Measurements from ENCODE around the gene NINJ1. TPM values are rescaled to one million over a fixed set of nuclear protein-coding genes. Genes with fewer than 3 reads are reported as not detected.

NINJ1 gene
- total and polyA plus RNA-seq, 2 donors (not counting 3 experiments of a cell fraction or from before 2014, with no cell fraction given) = 31.5 to 57.7 TPM

GRCh38 chr9:93111001-93111370 lies 23.1 kb downstream of the NINJ1 start:
- H3K9me1 ChIP-seq (replicated peaks; ENCODE audit: control insufficient read depth, extremely low read depth, insufficient read depth, low read length) = no peaks in the 10 kb centered on the region
- H3K36me3 ChIP-seq (ENCODE audit: control insufficient read depth in 2 of 2, extremely low read depth in 1 of 2, insufficient read depth in 2 of 2, low read length in 2 of 2) = peaks cover 8 to 29% of the 10 kb centered on the region in 2 experiments
- dilution Hi-C loops (cut with MboI; ENCODE audit: extremely low pct_ligation_motif_present, low sequenced_read_pairs) (no loop called here), intact Hi-C loops (cut with micrococcal nuclease) (no loop called here)
- no peak overlapping the region for H3K9ac ChIP-seq (replicated peaks; ENCODE audit: extremely low read depth, insufficient read depth, low read length)
- H3K4me2 ChIP-seq (ENCODE audit: insufficient read depth, low read length) = no peak overlapping the region
- no peaks in the 10 kb centered on the region for H3K4me1 ChIP-seq (ENCODE audit: control insufficient read depth, extremely low read depth, insufficient read depth, low read length)
- no peaks in the 10 kb centered on the region for H3K9me3 ChIP-seq (replicated peaks; ENCODE audit: control insufficient read depth, insufficient read depth, low read length)
- TF ChIP-seq CTCF (IDR thresholded peaks at IDR 0.05; ENCODE audit: extremely low read depth in 1 of 2, insufficient read depth in 1 of 2, low read depth in 1 of 2, low read length in 2 of 2) = no peak
- no peak for TF ChIP-seq POLR2A (IDR thresholded peaks at IDR 0.05; ENCODE audit: low read depth, low read length)
- TF ChIP-seq JUN (IDR thresholded peaks at IDR 0.05; ENCODE audit: borderline replicate concordance, insufficient read depth, insufficient read length, low read depth) = no peak
- no peak for TF ChIP-seq POLR2AphosphoS5 (IDR thresholded peaks at IDR 0.05; ENCODE audit: insufficient read depth, low read depth, low read length)
- no peak for TF ChIP-seq GATA2 (IDR thresholded peaks at IDR 0.05; ENCODE audit: insufficient read depth, insufficient read length, low read depth, low read length)
- no peak for TF ChIP-seq EZH2 (IDR thresholded peaks at IDR 0.05; ENCODE audit: borderline replicate concordance, low read depth, low read length, severe bottlenecking)
- no peak for TF ChIP-seq FOS (IDR thresholded peaks at IDR 0.05; ENCODE audit: borderline replicate concordance, insufficient read depth, low read length)
- no peak for TF ChIP-seq MYC (IDR thresholded peaks at IDR 0.05; ENCODE audit: low read depth, low read length)
- no peak for TF ChIP-seq MAX (IDR thresholded peaks at IDR 0.05; ENCODE audit: insufficient read depth, insufficient read length)
- H3K27me3 ChIP-seq (ENCODE audit: control insufficient read depth in 2 of 2, insufficient read depth in 2 of 2, low read length in 2 of 2) = no peaks in the 10 kb centered on the region
- CTCF ChIA-PET = no interaction called here
- DNase-seq (ENCODE audit: low read depth, low spot score) (no peak), FAIRE-seq (no peak)
- no TSS peak for BruUV-seq (replicated peaks)
- no peak overlapping the region for H2AFZ ChIP-seq (ENCODE audit: low read depth, low read length)
- peaks cover 2% of the 10 kb centered on the region for H4K20me1 ChIP-seq (replicated peaks; ENCODE audit: control insufficient read depth, extremely low read depth, insufficient read depth, low read length)
- no peak overlapping the region for H3K4me3 ChIP-seq (replicated peaks in 1 of 3; ENCODE audit: insufficient read depth in 1 of 3, low read depth in 1 of 3, low read length in 3 of 3)
- POLR2A ChIA-PET = no interaction called here
- H3K79me2 ChIP-seq (ENCODE audit: control insufficient read depth, insufficient read depth, low read length) = peaks cover 23% of the 10 kb centered on the region
- no peak overlapping the region for H3K27ac ChIP-seq (ENCODE audit: insufficient read depth, low read depth, low read length)
